SJCRH30 (cell line): Measurements from ENCODE around the gene XKR7. TPM values are rescaled to one million over a fixed set of nuclear protein-coding genes. Genes with fewer than 3 reads are reported as not detected.
A peak's percentile ranks its signal among the peaks of the same experiment; 100 is the strongest.

Experiments used
- DNase-seq, 2 experiments: peaks; one replicate each; pipeline ENCODE4 v3.0.0-alpha.2; 2015 to 2020
- H3K27ac ChIP-seq: fragments of 250-450 bp; sonication (Bioruptor Pico); 2 replicates; pipeline ENCODE4 v1.5.1; 2020; ENCODE audit warnings: mild to moderate bottlenecking, moderate library complexity
- H3K27me3 ChIP-seq: fragments of 250-450 bp; sonication (Bioruptor Pico); 2 replicates; pipeline ENCODE4 v1.5.1; 2020; ENCODE audit warnings: mild to moderate bottlenecking, moderate library complexity
- H3K36me3 ChIP-seq: fragments of 250-450 bp; sonication (Bioruptor Pico); 2 replicates; pipeline ENCODE4 v1.5.1; 2020; ENCODE audit warnings: mild to moderate bottlenecking, moderate library complexity
- H3K4me1 ChIP-seq: fragments of 250-450 bp; sonication (Bioruptor Pico); 2 replicates; pipeline ENCODE4 v1.5.1; 2020; ENCODE audit warnings: mild to moderate bottlenecking, moderate library complexity
- H3K4me3 ChIP-seq: fragments of 250-450 bp; sonication (Bioruptor Pico); 2 replicates; pipeline ENCODE4 v1.5.1; 2020; ENCODE audit warnings: mild to moderate bottlenecking, moderate library complexity
- H3K9me3 ChIP-seq: fragments of 250-450 bp; sonication (Bioruptor Pico); replicated peaks from 2 replicates; pipeline ENCODE4 v1.5.1; 2020; ENCODE audit warnings: mild to moderate bottlenecking, moderate library complexity
- total RNA-seq: library from RNA; depleted of rRNA; stranded (reverse); fragments of >200 nt; shearing (Covaris generic); gene quantifications from 2 replicates; pipeline ENCODE4 v1.2.3, GENCODE V29; 2014; rRNA removed

Gene XKR7
- total RNA-seq, 1 experiment from 2014 or later, result 0.02 TPM

DNA sequence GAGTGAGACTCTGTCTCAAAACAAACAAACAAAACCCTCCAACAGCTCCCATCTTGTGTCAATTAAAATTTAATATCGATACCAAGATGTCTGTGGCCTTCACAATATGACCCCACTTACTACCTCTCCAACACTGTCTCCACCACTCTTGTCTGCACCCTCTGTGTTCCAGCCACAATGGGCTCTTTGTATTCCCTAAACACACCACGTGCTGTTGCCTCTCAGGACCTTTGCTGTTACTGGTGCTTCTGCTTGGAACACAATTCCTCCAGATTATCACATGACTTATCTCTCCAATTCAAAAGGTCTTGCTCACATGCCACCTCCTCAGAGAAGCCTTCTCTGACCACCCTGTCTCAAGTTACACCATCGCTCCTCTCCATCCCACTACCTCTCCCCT, 78.0 kb downstream of the XKR7 start:
- H3K36me3 ChIP-seq, result no peaks in the 10 kb centered on the region
- no peak overlapping the region for H3K4me3 ChIP-seq
- DNase-seq, result peak in 1 of 2 experiments; percentile 62
- H3K4me1 ChIP-seq, result no peaks in the 10 kb centered on the region
- peaks cover 6% of the 10 kb centered on the region; the same call in 1 of the 2 replicates for H3K27me3 ChIP-seq
- no peak overlapping the region for H3K27ac ChIP-seq
- H3K9me3 ChIP-seq, result peaks cover 9% of the 10 kb centered on the region; the same call in 1 of the 2 replicates

DNA sequence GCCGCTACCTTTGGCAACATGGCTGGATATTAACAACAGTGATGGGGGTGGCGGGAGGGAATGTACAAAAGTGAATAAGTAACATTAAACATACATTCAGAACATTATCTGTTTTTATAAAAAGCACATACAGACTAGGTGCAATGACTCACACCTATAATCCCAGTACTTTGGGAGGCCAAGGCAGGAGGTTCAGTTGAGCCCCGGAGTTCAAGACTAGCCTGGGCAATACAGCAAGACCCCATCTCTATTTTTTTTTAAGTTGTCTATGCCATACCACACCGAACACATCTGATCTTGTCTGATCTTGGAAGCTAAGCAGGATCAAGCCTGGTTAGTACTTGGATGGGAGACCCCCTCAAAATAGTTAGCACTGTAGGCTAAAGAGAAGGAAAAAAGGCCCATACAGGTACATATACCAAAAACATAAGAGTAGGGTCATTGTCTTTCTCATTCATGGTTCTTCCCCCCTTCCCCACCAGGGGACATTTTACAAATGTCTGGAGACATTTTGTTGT, 82.4 kb downstream of the XKR7 start:
- DNase-seq, result no peak
- Histone ChIP-seq H3K4me1 (no peaks in the 10 kb centered on the region), H3K4me3 (no peak overlapping the region), H3K36me3 (no peaks in the 10 kb centered on the region), H3K9me3 (peaks cover 9% of the 10 kb centered on the region; the same call in 1 of the 2 replicates), H3K27me3 (peaks cover 6% of the 10 kb centered on the region; the same call in 1 of the 2 replicates), H3K27ac (no peak overlapping the region)

- DNase-seq, result no peak
- no peak overlapping the region for H3K4me3 ChIP-seq
- H3K27ac ChIP-seq, result no peak overlapping the region
- H3K36me3 ChIP-seq, result no peaks in the 10 kb centered on the region
- H3K4me1 ChIP-seq, result no peaks in the 10 kb centered on the region
- H3K27me3 ChIP-seq, result peaks cover 6% of the 10 kb centered on the region; the same call in 1 of the 2 replicates
- peaks cover 9% of the 10 kb centered on the region; the same call in 1 of the 2 replicates for H3K9me3 ChIP-seq
Observed at GRCh38 chr20:32050851-32051556, 83.1 kb downstream of the XKR7 start.

GRCh38 chr20:32051720-32052089, 83.8 kb downstream of the XKR7 start:
- no peak overlapping the region for H3K27ac ChIP-seq
- peaks cover 9% of the 10 kb centered on the region; the same call in 1 of the 2 replicates for H3K9me3 ChIP-seq
- H3K27me3 ChIP-seq, result peaks cover 6% of the 10 kb centered on the region; the same call in 1 of the 2 replicates
- no peaks in the 10 kb centered on the region for H3K4me1 ChIP-seq
- H3K4me3 ChIP-seq, result no peak overlapping the region
- DNase-seq, result no peak
- no peaks in the 10 kb centered on the region for H3K36me3 ChIP-seq

GRCh38 chr20:32052090-32052777, 84.3 kb downstream of the XKR7 start, which contains the start of gene HCK:
Gene HCK (plus strand): TSS chr20:32052242.
- peaks cover 9% of the 10 kb centered on the region; the same call in 1 of the 2 replicates for H3K9me3 ChIP-seq
- H3K27me3 ChIP-seq, result peaks cover 6% of the 10 kb centered on the region; the same call in 1 of the 2 replicates
- no peak for DNase-seq
- H3K4me1 ChIP-seq, result no peaks in the 10 kb centered on the region
- H3K27ac ChIP-seq, result no peak within 1 kb of the TSS
- no peak within 1 kb of the TSS for H3K4me3 ChIP-seq
- H3K36me3 ChIP-seq, result no peaks in the 10 kb centered on the region

DNA sequence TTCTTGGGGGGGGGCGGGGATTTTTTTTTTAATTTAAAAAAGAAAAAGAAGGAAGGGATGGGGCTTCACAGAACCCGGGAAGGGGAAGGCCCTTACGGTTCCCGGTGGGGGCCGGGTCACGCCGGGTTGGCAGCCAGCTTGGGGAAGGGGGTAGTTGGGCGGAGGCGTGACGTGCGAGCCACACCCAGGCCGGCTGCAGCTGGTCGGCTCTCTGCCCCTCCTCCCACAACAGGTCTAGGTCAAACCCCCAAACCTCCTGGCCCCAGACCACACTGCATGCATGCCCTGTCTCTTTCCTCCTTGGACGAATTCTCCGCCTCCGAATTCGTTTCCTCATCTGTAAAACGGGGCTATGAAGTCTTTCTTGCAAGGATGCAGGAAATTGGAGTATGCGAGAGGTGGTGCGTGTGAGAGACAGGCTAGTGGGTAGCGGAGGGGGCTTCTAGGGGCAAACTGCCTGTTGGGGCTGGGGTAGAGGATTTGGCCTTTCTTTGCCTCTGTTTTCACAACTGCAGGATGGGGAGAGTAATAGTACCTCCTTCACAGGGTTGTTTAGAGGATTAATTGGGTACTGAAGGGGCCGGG, 84.9 kb downstream of the XKR7 start:
- H3K4me3 ChIP-seq, result no peak overlapping the region
- H3K36me3 ChIP-seq, result no peaks in the 10 kb centered on the region
- H3K27ac ChIP-seq, result no peak overlapping the region
- DNase-seq, result no peak
- H3K4me1 ChIP-seq, result no peaks in the 10 kb centered on the region
- peaks cover 9% of the 10 kb centered on the region; the same call in 1 of the 2 replicates for H3K9me3 ChIP-seq
- H3K27me3 ChIP-seq, result peaks cover 11% of the 10 kb centered on the region; the same call in 1 of the 2 replicates

Other genes starting within 250 kb of the XKR7 start
- gene BCL2L1, start 245.3 kb upstream of the XKR7 start, total RNA-seq, result 33.1 and 33.4 TPM in 2 replicates
- 237 and 240 TPM in 2 replicates for gene TPX2, start 228.9 kb upstream of the XKR7 start, total RNA-seq
- gene MYLK2, start 148.8 kb upstream of the XKR7 start, total RNA-seq, result 3.1 and 3.5 TPM in 2 replicates
- 55.5 and 69.0 TPM in 2 replicates for gene FOXS1, start 122.5 kb upstream of the XKR7 start, total RNA-seq
- gene DUSP15, start 97.6 kb upstream of the XKR7 start, total RNA-seq, result 2.5 and 2.9 TPM in 2 replicates
- 0.05 TPM in 1 of 2 replicates, not detected in the other for gene TTLL9, start 97.5 kb upstream of the XKR7 start, total RNA-seq
- 23.9 and 24.0 TPM in 2 replicates for gene PDRG1, start 16.1 kb upstream of the XKR7 start, total RNA-seq
- gene CCM2L, start 42.3 kb downstream of the XKR7 start, total RNA-seq, result 0.71 and 1.2 TPM in 2 replicates
- not detected in 2 replicates for gene HCK, start 84.1 kb downstream of the XKR7 start, total RNA-seq
- gene TM9SF4, start 141.6 kb downstream of the XKR7 start, total RNA-seq, result 40.0 and 42.6 TPM in 2 replicates
- 19.7 and 21.5 TPM in 2 replicates for gene PLAGL2, start 239.6 kb downstream of the XKR7 start, total RNA-seq
- 63.0 and 66.6 TPM in 2 replicates for gene POFUT1, start 239.7 kb downstream of the XKR7 start, total RNA-seq